ENCODE measurements around the gene TPRG1.

TPRG1 gene

DNA sequence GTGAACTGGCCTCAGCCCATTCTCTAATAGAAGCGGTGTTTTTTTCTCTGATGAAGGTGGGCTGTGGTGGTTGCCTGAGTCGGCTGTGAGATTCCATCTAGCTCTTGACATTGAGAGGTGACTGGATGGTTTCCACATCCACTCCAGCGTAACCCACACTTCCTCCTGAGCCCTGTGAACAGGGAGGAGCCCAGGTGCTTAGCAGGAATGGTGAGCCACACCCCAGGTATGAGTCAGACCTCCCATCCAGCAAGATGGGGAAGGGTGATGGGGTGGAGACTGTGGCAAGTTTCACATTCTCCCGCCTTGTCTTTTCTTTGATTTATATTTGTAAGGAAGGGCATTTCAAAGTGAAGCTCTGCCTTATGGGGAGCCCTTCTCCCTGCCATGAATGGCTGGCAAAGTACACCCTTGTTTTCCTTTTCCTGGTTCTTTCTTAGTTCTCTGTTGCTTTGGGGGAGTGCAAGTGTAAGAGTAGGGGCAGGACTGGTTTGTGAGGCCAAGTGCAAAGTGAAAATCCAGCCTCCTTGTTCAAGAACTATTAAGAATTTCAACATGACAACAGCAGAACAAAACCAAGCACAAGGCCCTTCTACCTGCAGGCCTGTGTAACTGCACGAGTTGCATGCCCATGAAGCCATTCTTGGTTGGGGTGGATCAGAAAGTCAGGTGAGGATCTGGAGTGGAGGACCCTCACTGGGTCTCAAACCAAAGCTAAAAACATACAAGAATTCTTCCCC, 4.6 kb upstream of the TPRG1 start:
- DNase-seq = no peak

DNA sequence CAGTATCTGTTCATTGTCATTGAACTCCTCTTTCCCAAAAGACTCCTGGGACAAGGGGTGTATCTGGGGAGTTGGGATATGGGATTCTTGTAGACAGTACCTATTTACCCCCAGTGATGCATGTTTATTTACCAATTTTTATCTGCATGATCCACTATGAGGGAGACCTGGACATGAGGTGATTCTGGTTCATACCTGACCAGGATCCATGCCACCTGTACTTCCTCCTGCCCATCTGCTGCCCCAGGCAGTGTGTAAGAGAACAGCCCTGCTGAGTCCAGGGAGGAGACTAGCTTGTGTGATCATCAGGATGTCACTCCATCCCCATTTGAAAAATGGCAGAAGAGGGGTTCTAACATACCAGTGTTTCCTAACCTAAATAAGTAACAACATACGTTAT, 3.1 kb upstream of the TPRG1 start:
- no peak for DNase-seq

DNA sequence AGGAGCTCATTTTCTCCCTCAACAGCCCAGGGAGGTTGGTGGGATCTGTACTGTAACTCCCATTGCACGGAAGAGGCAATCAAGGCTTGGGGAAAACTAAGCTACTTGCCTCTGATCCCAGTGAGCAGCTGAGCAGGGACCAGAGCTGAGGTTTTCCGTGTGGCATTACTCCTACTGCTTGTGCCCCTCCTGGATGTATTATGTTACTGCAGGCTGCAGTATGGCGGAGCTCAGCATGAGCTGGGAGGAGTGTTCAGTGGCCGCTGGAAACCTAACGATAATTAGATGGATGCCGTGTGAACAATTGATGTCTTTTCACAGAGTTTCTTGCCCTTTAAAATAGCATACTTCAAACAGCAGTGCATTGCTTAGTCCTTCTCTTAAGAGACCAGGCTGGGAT, 2.0 kb upstream of the TPRG1 start:
- DNase-seq = peak in 1 of 2 experiments; percentile 39

DNA sequence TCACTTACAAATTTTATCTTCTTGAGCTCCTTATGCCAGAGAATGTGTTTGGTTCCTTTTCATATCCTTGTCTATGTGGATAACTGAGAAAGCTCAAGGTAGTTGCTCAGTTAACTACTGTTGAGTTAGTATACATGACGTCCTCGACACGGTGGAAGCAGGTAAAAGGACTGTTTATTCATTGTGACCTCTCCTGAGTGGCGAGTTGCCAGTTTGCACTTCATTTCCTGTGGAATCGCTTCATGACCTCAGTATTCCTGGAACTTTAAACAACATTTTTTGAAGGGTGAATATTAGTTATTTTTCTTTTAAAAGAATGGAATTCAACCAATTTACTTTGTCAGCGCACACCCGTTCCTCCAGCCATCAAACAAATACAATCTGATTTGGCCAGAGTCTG, 1.2 kb upstream of the TPRG1 start:
- DNase-seq = peak in 1 of 2 experiments; percentile 11

DNA sequence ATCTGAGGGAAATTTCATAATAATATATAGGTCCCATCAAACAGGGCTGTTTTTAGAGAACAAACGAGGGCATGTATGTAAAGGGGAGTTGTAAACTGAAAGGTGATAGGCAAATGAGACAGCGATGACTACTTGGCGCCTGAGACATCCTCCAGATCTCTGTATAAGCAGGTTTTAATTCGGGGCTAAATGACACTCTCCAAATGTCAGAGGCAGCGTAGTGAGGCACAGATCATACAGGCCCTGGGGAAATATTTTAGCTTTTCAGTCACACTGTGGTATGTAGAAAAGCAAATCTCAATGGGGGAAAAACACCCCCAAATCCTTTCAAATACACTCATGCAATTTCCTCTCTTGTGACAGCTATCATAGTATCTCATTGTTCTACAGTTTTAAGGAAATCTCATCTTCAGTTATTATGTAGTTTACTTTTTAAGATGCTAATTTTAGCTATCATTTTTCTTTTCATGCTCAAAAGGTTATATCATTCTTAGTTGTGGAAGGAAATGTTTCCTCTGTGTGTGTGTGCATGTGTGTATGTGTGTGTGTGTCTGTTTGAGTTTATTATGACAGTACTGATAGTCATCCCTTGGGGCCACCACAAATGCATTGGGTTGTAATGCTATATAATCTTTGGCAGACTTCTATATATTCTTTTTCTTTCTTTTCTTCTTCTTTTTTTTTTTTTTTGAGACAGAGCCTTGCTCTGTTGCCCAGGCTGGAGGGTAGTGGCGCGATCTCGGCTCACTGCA, 1.1 kb downstream of the TPRG1 start:
- no peak for DNase-seq

DNA sequence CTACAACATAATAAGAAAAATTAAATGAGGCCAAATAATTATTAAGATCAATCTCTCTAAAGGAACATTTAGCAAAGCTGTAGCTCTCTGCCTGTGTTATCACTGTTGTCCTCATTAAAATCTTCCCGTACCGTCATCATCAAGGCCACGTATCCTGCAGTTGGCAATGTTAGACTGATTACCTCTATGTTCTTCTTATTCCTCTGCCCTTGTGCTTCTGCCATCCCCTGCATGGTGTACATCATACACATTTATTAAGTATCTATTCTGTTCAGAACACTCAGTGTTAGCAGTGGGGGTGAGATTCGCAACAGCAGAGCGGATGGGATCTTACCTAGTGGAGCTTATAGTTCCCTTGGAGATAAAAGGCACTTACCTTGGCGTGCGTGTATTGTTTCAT, 12.8 kb downstream of the TPRG1 start:
- DNase-seq = no peak

DNA sequence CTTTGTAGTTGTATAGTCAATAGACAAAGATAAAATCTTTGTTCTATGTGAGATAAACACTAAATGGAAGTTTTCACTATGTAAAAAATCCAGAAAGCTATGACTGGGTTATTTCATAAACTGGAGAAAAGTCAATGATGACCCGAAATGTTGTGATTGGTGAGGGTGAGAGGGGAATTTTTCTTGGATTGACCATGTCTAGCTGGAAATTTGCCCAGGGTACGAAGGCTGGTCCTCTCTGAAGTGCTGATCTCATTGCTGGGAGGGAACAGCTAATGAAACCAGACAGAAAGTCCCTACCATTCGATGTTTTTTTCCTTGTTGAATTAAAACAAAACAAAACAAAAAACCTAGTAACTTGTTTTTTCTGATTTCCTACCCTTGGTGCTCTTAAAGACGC, 14.3 kb downstream of the TPRG1 start:
- no peak for DNase-seq

DNA sequence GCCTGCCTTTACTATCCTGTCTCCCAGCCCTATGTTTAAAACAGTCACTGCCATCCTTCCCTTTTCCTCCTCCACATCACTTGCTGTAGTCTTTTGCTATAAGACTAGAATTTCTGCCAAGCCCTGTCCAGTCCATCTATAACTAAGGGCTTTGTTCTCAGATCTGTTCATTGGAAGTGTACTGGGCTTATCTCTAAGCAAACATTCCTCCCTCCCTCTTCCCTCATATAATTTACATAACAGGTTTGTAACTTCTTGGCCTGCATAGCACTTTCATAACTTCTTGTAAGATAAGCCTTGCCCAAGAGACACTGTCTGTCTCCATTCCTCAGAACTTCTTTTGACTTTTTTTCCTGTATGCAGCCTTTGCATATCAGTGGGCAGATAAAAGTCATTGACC, 16.7 kb downstream of the TPRG1 start:
- no peak for DNase-seq

DNA sequence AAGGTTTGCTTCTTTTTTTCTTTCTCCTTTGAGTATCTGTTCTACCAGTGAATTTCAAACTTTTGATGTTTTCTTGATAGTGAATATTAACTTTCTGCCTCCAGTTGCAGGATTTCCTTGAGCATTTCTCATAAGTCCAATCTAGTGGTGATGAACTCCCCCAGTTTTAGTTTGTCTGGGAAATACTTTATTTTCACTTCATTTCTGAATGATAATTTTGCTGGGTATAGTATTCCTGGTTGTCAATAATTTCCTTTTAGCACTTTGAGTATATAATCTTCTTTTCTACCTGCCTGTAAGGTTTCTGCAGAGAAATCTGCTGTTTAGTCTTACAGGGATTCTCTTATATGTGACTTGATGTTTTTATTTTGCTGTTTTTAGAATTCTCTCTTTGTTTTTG, 21.0 kb downstream of the TPRG1 start:
- DNase-seq = no peak

DNA sequence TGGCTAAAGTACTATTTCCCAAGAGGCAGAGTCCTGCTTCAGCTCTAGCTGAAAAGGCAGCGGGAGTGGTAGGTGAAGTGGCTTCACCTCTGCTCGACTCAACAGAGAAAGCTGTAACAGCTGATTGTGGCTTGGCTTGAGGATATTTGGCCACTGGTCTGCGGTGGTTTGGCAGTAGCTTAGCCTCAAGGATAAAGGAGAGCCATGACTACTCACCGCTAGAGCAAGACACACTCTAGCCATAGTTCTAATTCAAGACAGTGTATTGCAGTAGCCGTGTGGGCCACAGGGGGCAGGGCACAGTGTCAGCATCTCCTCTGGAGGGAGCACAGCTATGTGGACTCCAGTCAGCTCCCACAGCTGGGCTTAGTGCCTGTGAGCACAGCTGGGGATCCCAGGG, 23.5 kb downstream of the TPRG1 start:
- no peak for DNase-seq

DNA sequence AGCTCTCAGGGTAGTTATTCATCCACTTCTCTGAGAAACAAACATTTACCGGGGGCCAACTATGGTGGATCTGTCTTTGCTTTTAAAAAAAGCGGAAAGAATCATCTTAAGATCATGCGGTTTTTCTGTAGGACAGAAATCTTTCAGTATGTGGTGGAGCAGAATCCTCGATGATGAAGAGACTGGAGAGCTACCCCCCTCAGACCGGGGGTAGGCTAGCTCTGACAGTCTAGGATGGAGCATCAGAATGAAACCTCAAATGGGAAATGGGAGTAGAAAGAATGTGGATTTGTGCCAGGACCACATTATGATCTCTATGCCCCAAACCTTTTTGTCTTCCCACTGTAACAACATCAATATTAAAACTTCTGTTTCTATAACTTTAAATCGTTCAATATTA, 30.3 kb downstream of the TPRG1 start:
- DNase-seq = no peak

DNA sequence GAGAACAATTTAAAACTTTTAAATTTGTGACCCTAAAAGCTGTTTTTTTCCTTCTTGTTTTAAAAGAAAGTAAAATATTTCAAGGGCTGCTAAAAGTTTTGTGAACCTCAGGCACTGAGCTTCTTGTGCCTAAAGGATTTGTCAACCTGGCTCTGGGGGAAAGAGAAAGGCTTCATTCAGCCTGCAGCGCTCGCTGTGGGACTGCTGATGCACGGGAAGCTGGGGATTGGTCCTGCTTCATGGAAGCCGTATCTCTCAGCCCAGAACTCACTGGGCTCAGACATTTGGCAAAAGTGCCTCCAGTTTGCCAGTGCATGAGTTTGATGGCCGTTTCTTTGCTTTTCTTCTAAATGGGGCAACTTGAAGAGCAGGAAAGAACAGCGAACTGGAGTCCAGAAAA, 30.8 kb downstream of the TPRG1 start:
- no peak for DNase-seq

DNA sequence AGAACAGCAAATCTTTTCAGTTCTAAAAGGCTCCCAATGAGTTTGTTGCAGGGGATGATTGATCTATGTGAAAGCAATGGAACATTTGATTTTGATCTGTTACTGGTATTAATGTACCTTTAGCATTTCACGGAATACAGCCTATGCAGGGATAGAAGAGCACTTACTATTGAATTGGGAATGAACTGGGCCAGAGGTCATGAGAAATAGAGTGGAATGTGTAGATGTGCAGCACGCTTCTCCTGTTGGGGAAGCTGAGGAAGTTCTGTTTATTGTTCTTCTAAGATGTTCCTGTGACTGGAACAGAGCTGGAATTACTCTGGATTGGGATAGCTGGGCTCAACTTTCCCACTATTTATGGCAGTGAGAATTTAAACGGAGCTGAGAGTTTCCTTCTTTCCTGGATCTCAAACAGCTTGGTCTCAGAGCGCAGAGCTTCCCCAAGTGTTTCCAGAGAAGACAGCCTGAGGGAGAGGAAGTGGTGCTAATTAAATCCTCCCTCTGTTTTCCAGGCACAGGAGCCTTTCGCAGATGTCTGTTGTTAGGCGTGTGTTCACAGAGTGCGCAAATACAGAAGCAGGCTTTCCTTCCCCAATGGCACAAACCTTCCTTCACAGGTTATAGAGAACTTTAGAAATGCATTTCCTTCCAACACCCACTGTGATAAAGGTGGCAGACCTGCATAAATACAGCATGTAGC, 32.5 kb downstream of the TPRG1 start:
- DNase-seq = peak in 1 of 2 experiments; percentile 19

DNA sequence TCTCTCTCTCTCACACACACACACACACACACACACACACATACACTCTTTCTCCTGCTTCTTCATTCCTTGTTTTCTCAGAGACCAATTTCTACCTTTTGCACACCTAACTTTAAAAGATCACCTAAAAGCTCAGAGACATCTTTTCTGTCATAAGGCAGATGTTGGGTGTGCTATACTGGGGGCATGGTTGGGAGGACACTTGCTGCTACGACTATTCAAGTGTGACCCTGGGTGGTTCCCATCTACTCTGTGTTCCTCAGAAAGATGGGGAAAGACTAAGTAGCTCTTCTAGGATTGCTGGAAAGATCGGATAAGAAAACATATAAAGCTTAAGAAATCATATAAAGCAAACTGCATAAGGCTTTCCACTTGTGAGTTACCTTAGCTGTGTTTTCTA, 33.2 kb downstream of the TPRG1 start:
- no peak for DNase-seq

DNA sequence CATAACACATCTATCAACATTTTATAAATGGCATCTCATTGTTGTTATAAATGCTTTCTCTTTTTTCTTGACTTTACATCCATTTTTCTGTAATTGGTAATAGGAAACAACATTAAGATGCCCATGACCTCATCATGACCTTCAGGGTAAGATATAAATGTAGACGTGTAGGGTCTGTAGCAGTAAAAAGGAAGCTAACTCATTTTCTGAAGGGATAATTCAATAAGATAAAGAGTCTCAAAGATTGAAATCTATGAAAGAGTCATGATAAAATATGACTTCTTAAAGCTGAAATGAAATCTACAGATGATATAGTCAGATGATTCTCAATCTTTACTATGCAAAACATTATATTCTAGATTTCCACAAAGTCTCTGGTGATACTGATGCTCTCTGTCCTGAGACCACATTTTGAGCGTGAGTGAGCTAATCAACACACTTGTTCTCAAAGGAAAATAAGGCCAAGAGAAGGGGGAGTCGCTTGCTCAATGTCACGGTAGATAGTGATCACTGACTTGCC, 38.5 kb downstream of the TPRG1 start:
- DNase-seq = no peak

DNA sequence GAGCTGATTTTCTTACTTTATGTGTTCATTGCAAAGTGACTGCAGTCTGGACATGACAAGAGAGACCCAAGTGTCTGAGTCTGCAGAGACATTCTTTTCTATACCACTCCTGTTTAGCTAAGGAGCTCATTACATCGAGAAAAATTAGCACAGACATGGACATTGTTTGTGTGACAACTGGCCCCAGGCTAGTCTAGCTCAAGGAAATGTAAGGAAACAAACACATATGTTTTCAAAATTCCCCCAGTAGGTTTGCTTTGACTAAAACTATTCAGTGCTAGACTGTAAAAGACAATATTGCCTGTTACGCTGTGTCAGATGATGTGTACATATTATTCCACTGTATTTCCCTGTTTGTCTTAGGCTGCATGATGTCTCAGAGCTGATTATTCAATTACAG, 40.9 kb downstream of the TPRG1 start:
- DNase-seq = no peak

DNA sequence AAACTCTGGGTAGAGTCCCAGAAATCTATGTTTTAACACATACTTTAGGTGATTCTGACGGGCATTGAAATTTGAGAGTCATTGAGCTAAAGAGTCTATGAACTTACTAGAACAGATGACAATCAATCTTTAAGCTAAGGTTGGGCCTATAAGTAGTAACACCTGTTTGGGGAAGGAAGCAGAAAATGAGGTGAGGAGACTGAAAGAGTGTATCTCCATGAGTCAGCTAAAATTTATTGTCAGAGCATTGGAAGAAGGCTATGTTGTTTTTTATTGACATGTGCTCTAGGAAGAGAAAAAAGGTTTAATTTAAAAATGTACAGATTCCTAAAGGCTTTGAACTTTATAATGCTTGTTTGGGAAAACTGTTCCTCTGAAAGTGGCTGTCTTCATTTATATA, 42.9 kb downstream of the TPRG1 start:
- DNase-seq = no peak

DNA sequence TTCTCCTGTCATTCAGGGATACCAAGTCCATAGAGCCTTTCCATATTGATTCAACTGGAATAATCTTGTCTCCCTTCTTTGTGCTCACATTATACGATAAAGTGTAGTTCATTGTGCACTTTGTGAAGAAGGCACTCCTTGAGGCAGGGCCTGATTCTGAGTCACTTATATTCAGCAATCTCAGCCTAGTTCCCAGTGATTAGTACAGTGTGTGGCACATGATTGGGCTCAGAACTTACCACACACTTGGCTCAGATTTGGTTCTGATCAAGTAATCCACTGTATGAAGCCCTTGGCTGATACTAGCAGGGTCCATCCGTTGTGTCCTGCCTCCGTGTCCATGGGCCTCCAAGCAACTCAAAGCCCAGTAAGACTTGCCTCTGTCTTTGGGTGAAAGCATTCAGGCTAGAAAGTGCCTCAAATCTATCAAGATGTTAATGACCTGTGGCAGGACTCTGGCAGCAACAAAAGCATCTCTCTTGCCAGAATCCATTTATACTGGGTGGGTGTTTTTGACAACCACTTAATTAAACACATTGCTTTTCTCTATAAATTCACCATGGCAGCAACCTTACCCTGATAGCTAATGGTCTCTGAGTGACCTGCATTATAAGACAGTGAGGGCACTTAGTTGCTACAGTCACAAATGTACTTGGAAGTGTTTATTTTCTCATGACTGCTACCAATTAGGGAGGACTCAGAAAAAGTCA, 51.3 kb downstream of the TPRG1 start:
- no peak for DNase-seq

DNA sequence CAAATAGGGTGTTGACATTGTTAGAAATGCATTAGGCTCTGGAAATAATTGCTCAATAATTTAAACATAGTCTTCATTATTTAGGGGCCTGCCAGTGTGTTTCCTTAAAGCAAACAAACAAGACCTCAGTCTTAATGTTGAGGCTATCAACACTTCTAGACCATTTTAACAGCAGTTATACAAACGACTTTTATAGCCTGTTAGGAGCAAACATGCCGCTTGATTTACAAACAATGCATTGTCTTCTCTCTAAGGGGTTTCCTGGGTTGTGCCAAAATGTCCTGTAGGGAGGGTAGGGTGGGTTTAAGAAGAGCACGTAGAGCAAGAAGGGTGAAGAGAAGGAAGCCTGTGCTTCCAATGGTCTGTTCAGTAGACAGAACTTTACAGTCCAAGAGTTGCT, 53.7 kb downstream of the TPRG1 start:
- no peak for DNase-seq

DNA sequence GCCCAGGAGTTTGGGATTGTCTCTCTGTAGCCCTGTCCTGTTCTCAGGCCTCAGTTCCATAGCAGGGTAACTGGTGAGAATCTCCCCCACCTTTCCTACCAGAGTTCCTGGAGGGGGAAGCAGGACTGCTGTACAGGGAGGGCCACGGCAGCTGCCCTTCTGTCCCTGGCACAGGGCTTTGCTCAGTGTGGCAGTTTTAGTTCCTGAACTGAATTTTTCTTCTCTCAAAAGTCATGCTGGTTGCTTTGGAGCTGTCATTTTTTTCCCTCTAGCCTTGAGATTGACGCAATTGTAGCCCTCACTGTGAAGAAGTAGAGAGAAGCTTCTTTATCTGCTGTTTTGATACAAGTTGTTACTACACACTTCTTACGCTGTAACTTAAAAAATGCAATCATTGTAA, 55.5 kb downstream of the TPRG1 start:
- DNase-seq = no peak

DNA sequence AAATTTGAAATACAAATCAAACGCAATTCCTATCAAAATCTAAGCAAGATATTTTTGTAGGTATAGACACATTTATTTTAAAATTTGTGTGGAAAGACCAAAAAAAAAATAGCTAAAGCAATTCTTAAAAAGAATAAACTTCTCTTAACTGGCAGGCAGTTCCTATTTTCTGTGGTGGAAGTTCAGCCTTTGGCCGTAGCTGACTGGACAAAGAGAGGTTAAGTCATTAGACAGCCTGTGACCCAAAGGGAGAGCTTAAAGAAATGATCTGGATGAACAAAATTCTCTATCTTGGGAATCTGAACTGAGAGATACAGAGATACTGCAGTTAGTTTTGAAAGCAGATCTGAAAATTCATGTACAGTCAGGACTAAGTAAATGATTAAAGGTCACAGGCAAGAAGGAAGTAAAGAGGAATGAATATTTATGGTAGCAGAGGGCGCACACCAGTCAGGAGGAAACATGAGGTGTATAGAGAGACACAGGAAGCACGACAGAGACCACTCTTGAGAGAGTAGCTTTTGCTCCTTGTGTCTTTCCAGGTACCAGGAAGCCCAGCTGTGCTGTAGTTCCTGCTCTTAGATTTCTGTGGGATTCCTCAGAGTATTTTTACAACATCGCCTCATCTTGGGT, 57.5 kb downstream of the TPRG1 start:
- DNase-seq = no peak

DNA sequence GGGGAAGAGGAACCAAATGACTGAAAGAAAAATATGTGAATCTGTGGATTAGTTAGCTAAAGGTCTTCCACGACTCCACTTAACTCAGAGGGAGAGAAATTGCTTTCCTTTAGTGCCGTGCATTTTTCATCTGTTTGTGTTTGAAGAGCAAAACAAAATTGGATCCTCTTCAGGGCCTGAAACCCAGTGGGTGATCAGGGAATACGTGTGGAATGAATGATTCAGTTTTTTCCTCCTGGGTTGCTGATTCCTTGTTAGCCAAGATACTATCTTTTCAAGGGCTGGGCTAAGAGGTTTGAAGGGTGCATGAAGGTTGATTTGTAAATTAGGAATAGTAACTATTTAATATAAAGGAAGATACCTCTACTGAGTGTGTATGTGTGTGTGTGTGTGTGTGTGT, 61.0 kb downstream of the TPRG1 start:
- DNase-seq = no peak

Measured in NCI-H2081 (cell line).